GM19035 (cell line): ENCODE results near the gene PCBP4.

Experiments used
- ATAC-seq: cut with Tn5 transposase; IDR thresholded peaks from one replicate; pipeline ENCODE4 v1.9.1; 2021; ENCODE audit not compliant: unreplicated experiment

PCBP4 gene

GRCh38 chr3:51967384-51968169 lies at the start of gene PCBP4:
Gene PCBP4, minus strand, starts transcription at chr3:51967454. Its CDS starts 6,214 bp downstream, at chr3:51961240.
- peak; percentile 61 for ATAC-seq

GRCh38 chr3:52015438-52016228 lies 48.4 kb upstream of the PCBP4 start:
- no peak for ATAC-seq

GRCh38 chr3:52014613-52015012 lies 47.4 kb upstream of the PCBP4 start:
- ATAC-seq = no peak

GRCh38 chr3:52013802-52014598 lies 46.7 kb upstream of the PCBP4 start:
- no peak for ATAC-seq

GRCh38 chr3:52012699-52013098 lies 45.4 kb upstream of the PCBP4 start:
- no peak for ATAC-seq

GRCh38 chr3:52010431-52010830 lies 43.2 kb upstream of the PCBP4 start:
- ATAC-seq = no peak

GRCh38 chr3:52007291-52007690 lies 40.0 kb upstream of the PCBP4 start:
- ATAC-seq = no peak

GRCh38 chr3:52006820-52007133 lies 39.5 kb upstream of the PCBP4 start:
- no peak for ATAC-seq

GRCh38 chr3:52006017-52006819 lies 39.0 kb upstream of the PCBP4 start:
- no peak for ATAC-seq

GRCh38 chr3:52005571-52005986 lies 38.3 kb upstream of the PCBP4 start:
- ATAC-seq = no peak

- ATAC-seq = no peak
Measured at GRCh38 chr3:52004906-52005395, 37.7 kb upstream of the PCBP4 start.

- no peak for ATAC-seq
Measured at GRCh38 chr3:52004163-52004787, 37.0 kb upstream of the PCBP4 start.

- ATAC-seq = no peak
Measured at GRCh38 chr3:52002748-52003147, 35.5 kb upstream of the PCBP4 start.

- peak; percentile 67 for ATAC-seq
Measured at GRCh38 chr3:52001443-52001974, 34.3 kb upstream of the PCBP4 start.

- ATAC-seq = no peak
Measured at GRCh38 chr3:51999846-52000245, 32.6 kb upstream of the PCBP4 start.

GRCh38 chr3:51998774-51999173 lies 31.5 kb upstream of the PCBP4 start:
- no peak for ATAC-seq

- ATAC-seq = no peak
Measured at GRCh38 chr3:51997935-51998596, 30.8 kb upstream of the PCBP4 start.

GRCh38 chr3:51997172-51997571 lies 29.9 kb upstream of the PCBP4 start:
- no peak for ATAC-seq
